HG02588 (cell line): ENCODE measurements around the gene PPP1R18.
"Not testable (repeated sequence)": the region's sequence is repeated elsewhere in the genome, so short reads cannot be mapped to it uniquely, and the experiment has no call there.

Experiments
- ATAC-seq: cut with Tn5 transposase; IDR thresholded peaks from one replicate; pipeline ENCODE4 v1.9.1; 2021; ENCODE audit warnings: mild to moderate bottlenecking, moderate library complexity; ENCODE audit not compliant: unreplicated experiment

PPP1R18 gene

GRCh38 chr6:30670760-30671527 is 15.5 kb downstream of the PPP1R18 start:
- ATAC-seq, result no peak

GRCh38 chr6:30666300-30666699 is 20.1 kb downstream of the PPP1R18 start:
- not testable (repeated sequence) for ATAC-seq

GRCh38 chr6:30664994-30665767 is 21.3 kb downstream of the PPP1R18 start:
- ATAC-seq, result no peak

- ATAC-seq, result not testable (repeated sequence)
Measured at GRCh38 chr6:30657922-30658321, 28.5 kb downstream of the PPP1R18 start.

GRCh38 chr6:30657454-30657853 is 29.0 kb downstream of the PPP1R18 start:
- ATAC-seq, result no peak

GRCh38 chr6:30656513-30656912 is 29.9 kb downstream of the PPP1R18 start:
- ATAC-seq, result no peak

- no peak for ATAC-seq
Measured at GRCh38 chr6:30655743-30656094, 30.7 kb downstream of the PPP1R18 start.

GRCh38 chr6:30654798-30655742 is 31.4 kb downstream of the PPP1R18 start:
- ATAC-seq, result no peak

GRCh38 chr6:30651143-30651542 is 35.3 kb downstream of the PPP1R18 start:
- ATAC-seq, result no peak

- peak; percentile 62 for ATAC-seq
Measured at GRCh38 chr6:30647242-30648116, 39.0 kb downstream of the PPP1R18 start.

- ATAC-seq, result peak; percentile 63
Measured at GRCh38 chr6:30646450-30647241, 39.8 kb downstream of the PPP1R18 start, which contains the start of gene C6orf136. Gene C6orf136 (plus strand): TSS chr6:30647133. CDS start chr6:30647232, 99 bp downstream.

GRCh38 chr6:30645989-30646388 is 40.5 kb downstream of the PPP1R18 start:
- no peak for ATAC-seq

GRCh38 chr6:30644769-30645168 is 41.7 kb downstream of the PPP1R18 start:
- no peak for ATAC-seq

GRCh38 chr6:30643656-30644055 is 42.8 kb downstream of the PPP1R18 start:
- no peak for ATAC-seq

GRCh38 chr6:30641048-30641447 is 45.4 kb downstream of the PPP1R18 start:
- no peak for ATAC-seq

- ATAC-seq, result no peak
Measured at GRCh38 chr6:30640481-30640880, 46.0 kb downstream of the PPP1R18 start.

GRCh38 chr6:30635834-30636233 is 50.6 kb downstream of the PPP1R18 start:
- ATAC-seq, result no peak

- peak; percentile 86 for ATAC-seq
Measured at GRCh38 chr6:30626484-30627366, 59.7 kb downstream of the PPP1R18 start, which contains the start of gene ATAT1. Gene ATAT1 (plus strand): TSS chr6:30626874.
